HEK293 (cell line): Measurements from ENCODE around the gene INF2.

Source experiments
- YY1 ChIP-seq: fragments of 450-650 bp; formaldehyde crosslinking; IDR thresholded peaks from 2 replicates; pipeline ENCODE4 v1.5.1; 2018; ENCODE audit warnings: missing biosample characterization, missing genetic modification characterization
- ZNF670 ChIP-seq: fragments of 450-650 bp; formaldehyde crosslinking; IDR thresholded peaks from 2 replicates; pipeline ENCODE4 v1.5.1; 2016; ENCODE audit warnings: missing biosample characterization, missing genetic modification characterization, low read depth
- ZNF768 ChIP-seq: fragments of 450-650 bp; formaldehyde crosslinking; IDR thresholded peaks from 2 replicates; pipeline ENCODE4 v1.5.1; 2018; ENCODE audit warnings: missing biosample characterization, mild to moderate bottlenecking, missing genetic modification characterization
- TF ChIP-seq, protein P1 (sequence below): fragments of 450-650 bp; formaldehyde crosslinking; IDR thresholded peaks from 2 replicates; pipeline ENCODE4 v1.5.1; 2016; ENCODE audit warnings: missing biosample characterization, missing genetic modification characterization

DNA sequence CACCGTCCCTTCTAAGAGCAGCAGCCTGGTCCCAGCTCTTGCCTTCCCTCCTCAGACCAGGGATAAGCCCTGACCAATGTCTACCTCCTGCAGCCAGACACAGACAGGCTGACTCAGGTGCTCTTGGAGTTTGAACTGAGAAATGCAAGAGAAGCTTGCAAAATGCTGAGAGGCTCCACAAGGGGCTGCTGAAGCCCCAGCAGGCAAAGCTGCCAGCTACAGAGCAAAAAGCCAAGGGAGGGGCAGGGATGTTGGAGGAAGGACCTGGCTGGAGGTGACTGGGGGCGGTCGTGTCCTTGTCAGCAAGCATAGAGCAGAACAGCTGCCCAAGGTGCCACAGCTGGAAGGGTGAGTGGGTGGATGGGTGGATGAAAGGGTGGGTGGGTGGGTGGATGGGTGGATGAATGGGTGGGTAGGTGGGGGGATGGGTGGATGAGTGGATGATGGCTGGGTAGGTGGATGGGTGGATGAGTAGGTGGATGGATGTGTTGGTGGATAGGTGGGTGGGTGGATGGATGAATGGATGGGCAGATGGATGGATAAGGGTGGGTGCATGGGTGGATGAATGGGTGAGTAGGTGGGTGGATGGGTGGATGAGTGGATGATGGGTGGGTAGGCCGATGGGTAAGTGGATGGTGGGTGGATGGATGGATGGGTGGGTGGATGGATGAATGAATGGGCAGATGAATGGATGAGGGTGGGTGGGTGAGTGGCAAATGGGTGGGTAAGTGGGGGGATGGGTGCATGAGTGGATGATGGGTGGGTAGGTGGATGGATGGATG lies 4.0 kb upstream of the INF2 start:
- TF ChIP-seq ZNF670 (tag by site-specific recombination) (no peak), YY1 (tag by site-specific recombination) (no peak), ZNF768 (tag by site-specific recombination) (no peak)
- TF ChIP-seq, protein P1, sequence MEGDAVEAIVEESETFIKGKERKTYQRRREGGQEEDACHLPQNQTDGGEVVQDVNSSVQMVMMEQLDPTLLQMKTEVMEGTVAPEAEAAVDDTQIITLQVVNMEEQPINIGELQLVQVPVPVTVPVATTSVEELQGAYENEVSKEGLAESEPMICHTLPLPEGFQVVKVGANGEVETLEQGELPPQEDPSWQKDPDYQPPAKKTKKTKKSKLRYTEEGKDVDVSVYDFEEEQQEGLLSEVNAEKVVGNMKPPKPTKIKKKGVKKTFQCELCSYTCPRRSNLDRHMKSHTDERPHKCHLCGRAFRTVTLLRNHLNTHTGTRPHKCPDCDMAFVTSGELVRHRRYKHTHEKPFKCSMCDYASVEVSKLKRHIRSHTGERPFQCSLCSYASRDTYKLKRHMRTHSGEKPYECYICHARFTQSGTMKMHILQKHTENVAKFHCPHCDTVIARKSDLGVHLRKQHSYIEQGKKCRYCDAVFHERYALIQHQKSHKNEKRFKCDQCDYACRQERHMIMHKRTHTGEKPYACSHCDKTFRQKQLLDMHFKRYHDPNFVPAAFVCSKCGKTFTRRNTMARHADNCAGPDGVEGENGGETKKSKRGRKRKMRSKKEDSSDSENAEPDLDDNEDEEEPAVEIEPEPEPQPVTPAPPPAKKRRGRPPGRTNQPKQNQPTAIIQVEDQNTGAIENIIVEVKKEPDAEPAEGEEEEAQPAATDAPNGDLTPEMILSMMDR (tag by site-specific recombination), result no peak
